Natural killer cell (primary cell): Measurements from ENCODE around the gene SLC35E1. TPM values are rescaled to one million over a fixed set of nuclear protein-coding genes. Genes with fewer than 3 reads are reported as not detected.
A peak's percentile ranks its signal among the peaks of the same experiment; 100 is the strongest.

Experiments
- ATAC-seq, 3 donors: fragments of 150-1000 bp in 2 of 3; fragments of 200-7000 bp in 1 of 3; cut with Tn5 transposase; 1 replicate in 1 of 3; 2 replicates in 2 of 3; pipeline ENCODE4 v1.10.0; 2021; ENCODE audit warnings: mild to moderate bottlenecking in 2 of 3, moderate library complexity in 2 of 3
- DNase-seq, 2 donors: peaks; one replicate each; pipeline versions ENCODE4 v3.0.0 to v3.0.0-alpha.2; 2013 to 2021; ENCODE audit warnings: mixed read lengths in 1 of 2
- H3K27ac ChIP-seq: one replicate; pipeline ENCODE4 v1.5.1; 2013; ENCODE audit warnings: mild to moderate bottlenecking, low read length
- H3K27me3 ChIP-seq: one replicate; pipeline ENCODE4 v1.6.1; 2013; ENCODE audit warnings: low read length; ENCODE audit not compliant: control insufficient read depth, insufficient read depth
- H3K36me3 ChIP-seq: one replicate; pipeline ENCODE4 v1.6.1; 2013; ENCODE audit warnings: low read length; ENCODE audit not compliant: control insufficient read depth, insufficient read depth
- H3K4me1 ChIP-seq: one replicate; pipeline ENCODE4 v1.6.1; 2013; ENCODE audit warnings: low read length; ENCODE audit not compliant: control insufficient read depth, insufficient read depth
- H3K4me3 ChIP-seq: one replicate; pipeline ENCODE4 v1.5.1; 2013; ENCODE audit warnings: low read length
- H3K9me3 ChIP-seq: one replicate; pipeline ENCODE4 v1.6.1; 2013; ENCODE audit warnings: low read length; ENCODE audit not compliant: control insufficient read depth, insufficient read depth
- H3K27ac Mint-ChIP-seq, 2 donors: one replicate each; pipeline ENCODE4 v1.8.0; 2022; ENCODE audit warnings: mild to moderate bottlenecking in 2 of 2, mixed read lengths in 2 of 2, moderate library complexity in 1 of 2
- H3K27me3 Mint-ChIP-seq, 2 donors: one replicate each; pipeline ENCODE4 v1.8.0; 2022; ENCODE audit warnings: low read depth in 2 of 2, mixed read lengths in 2 of 2
- H3K36me3 Mint-ChIP-seq: one replicate; pipeline ENCODE4 v1.8.0; 2022; ENCODE audit warnings: mixed read lengths
- H3K4me1 Mint-ChIP-seq, 2 donors: one replicate each; pipeline ENCODE4 v1.8.0; 2022; ENCODE audit warnings: mixed read lengths in 2 of 2
- H3K4me3 Mint-ChIP-seq: one replicate; pipeline ENCODE4 v1.8.0; 2022; ENCODE audit warnings: mild to moderate bottlenecking, moderate library complexity, mixed read lengths
- H3K9me3 Mint-ChIP-seq, 2 donors: one replicate each; pipeline ENCODE4 v1.8.0; 2022; ENCODE audit warnings: mixed read lengths in 2 of 2
- CTCF ChIP-seq: fragments of 200-600 bp; IDR thresholded peaks from one replicate; pipeline ENCODE4 v1.8.0; 2022; ENCODE audit warnings: antibody characterized with exemption
- WGBS: methylation state at CpG from one replicate; pipeline ENCODE4 v1.1.7; 2013; ENCODE audit warnings: missing lambda C conversion rate; ENCODE audit not compliant: insufficient coverage; 5-methylcytosine and 5-hydroxymethylcytosine counted together
- intact Hi-C: fragments of 100-400 bp; cut with micrococcal nuclease; formaldehyde crosslinking; loops from one replicate; pipeline ENCODE4 v1.14.2; 2022
- total RNA-seq, 4 donors: library from RNA; stranded (reverse); fragments of 120-200 nt in 1 of 4; gene quantifications; one replicate each; pipeline versions ENCODE4 v1.2.3 to v1.2.4, GENCODE V29; 2013 to 2022

SLC35E1 gene
- total RNA-seq, 3 donors from 2014 or later (not counting 1 experiment from before 2014, with no cell fraction given): 53.2 to 55.5 (median 54.2) TPM

- ATAC-seq (peak in 1 of 3 donors; percentile 4), DNase-seq (peak in 1 of 2 donors; percentile 71)
- H3K4me3 Mint-ChIP-seq: peak overlapping the region; percentile 71
- H3K9me3 ChIP-seq: no peaks in the 10 kb centered on the region
- no peaks in the 10 kb centered on the region for H3K9me3 Mint-ChIP-seq
- no peaks in the 10 kb centered on the region for H3K36me3 Mint-ChIP-seq
- peaks cover 49 to 78% of the 10 kb centered on the region in 2 donors for H3K4me1 Mint-ChIP-seq
- WGBS: 72% methylated on average over 11 of the region's 11 CpGs
- intact Hi-C loops: loop anchor here (2.0 to 10.0 kb wide), 3 partner anchors 19 to 511 kb away; partner anchors contain the start of gene TPM4
- H3K27me3 Mint-ChIP-seq: no peaks in the 10 kb centered on the region
- H3K4me1 ChIP-seq: peaks cover 86% of the 10 kb centered on the region
- H3K27ac Mint-ChIP-seq: peak overlapping the region; percentile 88 to 89
- peak overlapping the region; percentile 88 for H3K27ac ChIP-seq
- H3K36me3 ChIP-seq: no peaks in the 10 kb centered on the region
- H3K4me3 ChIP-seq: peak overlapping the region; percentile 44
- TF ChIP-seq CTCF: no peak
- no peaks in the 10 kb centered on the region for H3K27me3 ChIP-seq
Measured at GRCh38 chr19:16585808-16586476, 13.7 kb upstream of the SLC35E1 start.

DNA sequence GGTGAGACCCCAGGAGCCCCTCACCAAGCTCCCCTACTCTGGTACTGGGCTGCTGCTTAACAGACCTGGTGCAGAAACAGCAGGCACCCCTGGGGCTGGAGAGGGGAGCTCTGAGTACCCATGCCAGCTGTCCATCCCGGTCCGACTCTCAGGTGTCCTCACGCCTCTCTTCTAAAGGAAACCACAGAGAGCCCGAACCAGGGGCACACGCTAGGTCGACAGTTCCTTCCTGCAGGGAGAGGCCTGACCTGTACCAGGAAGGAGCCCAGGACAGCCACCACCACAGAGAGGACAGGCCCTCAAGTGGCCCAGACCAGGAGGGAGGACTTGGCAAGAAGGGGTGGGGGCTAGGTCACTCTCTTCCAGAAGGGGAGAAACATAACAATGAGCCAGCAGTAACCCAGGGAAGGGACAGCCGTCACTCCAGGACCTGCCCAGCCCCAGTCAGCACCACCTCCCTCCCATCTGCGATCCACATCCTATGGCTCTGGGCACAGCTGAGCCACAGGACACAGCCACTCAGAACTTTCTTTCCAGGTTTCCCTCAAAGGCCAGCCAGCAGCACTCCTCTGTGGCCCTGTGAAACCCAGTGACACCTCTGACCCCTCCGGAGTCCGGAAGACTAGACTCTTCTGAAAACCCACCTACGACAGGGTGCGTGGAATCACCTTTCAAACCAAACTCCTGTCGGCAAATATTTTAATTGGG is 13.0 kb upstream of the SLC35E1 start:
- 41% methylated on average over 13 of the region's 13 CpGs for WGBS
- Histone ChIP-seq H3K27ac (peak overlapping the region; percentile 88), H3K36me3 (no peaks in the 10 kb centered on the region), H3K9me3 (no peaks in the 10 kb centered on the region), H3K27me3 (no peaks in the 10 kb centered on the region), H3K4me1 (peaks cover 86% of the 10 kb centered on the region), H3K4me3 (peak overlapping the region; percentile 44)
- peak overlapping the region; percentile 88 to 89 for H3K27ac Mint-ChIP-seq
- intact Hi-C loops: loop anchor here (2.0 to 10.0 kb wide), 3 partner anchors 18 to 510 kb away; partner anchors contain the start of gene TPM4
- no peak for ATAC-seq
- peaks cover 49 to 80% of the 10 kb centered on the region in 2 donors for H3K4me1 Mint-ChIP-seq
- H3K36me3 Mint-ChIP-seq: no peaks in the 10 kb centered on the region
- H3K27me3 Mint-ChIP-seq: no peaks in the 10 kb centered on the region
- DNase-seq: peak in 1 of 2 donors; percentile 33
- no peak for TF ChIP-seq CTCF
- peak overlapping the region; percentile 74 for H3K4me3 Mint-ChIP-seq
- H3K9me3 Mint-ChIP-seq: no peaks in the 10 kb centered on the region

DNA sequence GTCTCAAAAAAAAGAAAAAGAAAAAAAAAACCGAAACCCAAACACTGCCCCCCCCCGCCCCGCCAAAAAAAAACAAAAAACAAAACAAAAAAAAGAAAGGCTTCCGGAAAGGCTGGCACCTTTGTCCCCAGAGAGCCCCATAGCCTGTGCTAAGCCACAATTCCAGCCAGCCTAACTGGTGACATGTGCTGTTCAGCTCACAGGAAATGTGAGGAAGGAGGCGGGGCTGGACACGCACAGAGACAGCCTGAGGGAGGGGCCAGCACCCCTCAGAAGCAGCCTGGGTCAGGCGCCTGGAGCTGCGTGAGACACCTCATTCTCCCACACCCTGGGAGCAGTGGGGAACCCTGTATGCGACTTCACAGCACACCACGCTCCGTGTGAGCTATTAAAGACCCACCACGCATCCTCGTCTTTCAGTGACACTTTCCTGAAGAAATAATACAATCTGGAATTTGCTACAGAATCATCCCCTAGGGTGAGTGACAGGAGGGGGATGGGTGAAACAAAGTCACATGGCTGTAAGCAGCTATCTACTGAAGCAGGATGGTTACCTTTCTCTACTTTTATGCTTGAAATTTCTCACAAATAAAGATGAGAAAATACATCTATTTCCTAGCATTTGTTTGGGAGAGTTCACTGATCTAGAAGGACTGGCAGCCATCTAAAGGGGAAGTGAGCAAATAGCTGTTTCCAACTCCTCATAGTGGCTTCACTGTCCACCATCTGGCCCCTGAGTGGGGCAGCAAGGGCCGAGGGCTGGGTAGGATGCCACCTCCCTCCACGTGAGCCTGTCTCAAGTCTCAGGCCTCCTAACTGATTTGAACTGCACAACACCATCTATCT is 12.3 kb upstream of the SLC35E1 start:
- no peaks in the 10 kb centered on the region for H3K36me3 Mint-ChIP-seq
- intact Hi-C loops: loop anchor here (1.0 to 10.0 kb wide), 7 partner anchors 10 to 510 kb away; partner anchors contain the start of genes MED26, SLC35E1 and TPM4
- WGBS: 6% methylated on average over 11 of the region's 15 CpGs

More for the DNA sequence above, 12.3 kb upstream of the SLC35E1 start:
- peak overlapping the region; percentile 88 to 89 for H3K27ac Mint-ChIP-seq
- ATAC-seq (peak; percentile 80 to 93 (median 82)), DNase-seq (peak; percentile 91 to 98)
- peaks cover 81% of the 10 kb centered on the region for H3K4me1 ChIP-seq
- peak overlapping the region; percentile 44 for H3K4me3 ChIP-seq
- no peaks in the 10 kb centered on the region for H3K27me3 Mint-ChIP-seq
- peaks cover 55 to 86% of the 10 kb centered on the region in 2 donors for H3K4me1 Mint-ChIP-seq
- H3K36me3 ChIP-seq: no peaks in the 10 kb centered on the region
- no peaks in the 10 kb centered on the region for H3K27me3 ChIP-seq
- peak overlapping the region; percentile 88 for H3K27ac ChIP-seq
- H3K9me3 ChIP-seq: no peaks in the 10 kb centered on the region
- TF ChIP-seq CTCF: no peak
- peak overlapping the region; percentile 74 for H3K4me3 Mint-ChIP-seq
- H3K9me3 Mint-ChIP-seq: no peaks in the 10 kb centered on the region
